ENCODE results near the gene ZFAND3.

DNA sequence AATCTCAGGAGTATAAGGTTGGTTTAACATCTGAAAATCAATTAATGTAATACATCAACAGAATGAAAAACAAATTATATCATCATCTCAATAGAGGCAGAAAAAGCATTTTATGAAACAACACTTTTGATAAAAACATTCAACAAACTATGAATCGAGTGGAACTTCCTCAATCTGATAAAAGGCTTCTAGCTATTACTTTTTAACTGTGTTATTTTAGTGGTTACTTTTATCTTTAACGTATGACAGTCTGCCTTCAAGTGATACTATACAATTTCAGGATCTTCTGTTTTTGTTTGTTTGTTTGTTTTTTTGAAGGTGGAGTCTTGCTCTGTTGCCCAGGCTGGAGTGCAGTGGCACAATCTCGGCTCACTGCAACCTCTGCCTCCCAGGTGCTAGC, 73.7 kb downstream of the ZFAND3 start:
- TF ChIP-seq, protein P1, sequence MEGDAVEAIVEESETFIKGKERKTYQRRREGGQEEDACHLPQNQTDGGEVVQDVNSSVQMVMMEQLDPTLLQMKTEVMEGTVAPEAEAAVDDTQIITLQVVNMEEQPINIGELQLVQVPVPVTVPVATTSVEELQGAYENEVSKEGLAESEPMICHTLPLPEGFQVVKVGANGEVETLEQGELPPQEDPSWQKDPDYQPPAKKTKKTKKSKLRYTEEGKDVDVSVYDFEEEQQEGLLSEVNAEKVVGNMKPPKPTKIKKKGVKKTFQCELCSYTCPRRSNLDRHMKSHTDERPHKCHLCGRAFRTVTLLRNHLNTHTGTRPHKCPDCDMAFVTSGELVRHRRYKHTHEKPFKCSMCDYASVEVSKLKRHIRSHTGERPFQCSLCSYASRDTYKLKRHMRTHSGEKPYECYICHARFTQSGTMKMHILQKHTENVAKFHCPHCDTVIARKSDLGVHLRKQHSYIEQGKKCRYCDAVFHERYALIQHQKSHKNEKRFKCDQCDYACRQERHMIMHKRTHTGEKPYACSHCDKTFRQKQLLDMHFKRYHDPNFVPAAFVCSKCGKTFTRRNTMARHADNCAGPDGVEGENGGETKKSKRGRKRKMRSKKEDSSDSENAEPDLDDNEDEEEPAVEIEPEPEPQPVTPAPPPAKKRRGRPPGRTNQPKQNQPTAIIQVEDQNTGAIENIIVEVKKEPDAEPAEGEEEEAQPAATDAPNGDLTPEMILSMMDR (IDR thresholded peaks at IDR 0.05), result no peak
- no peak for TF ChIP-seq POLR2A (IDR thresholded peaks at IDR 0.05)

All from adrenal gland (tissue), 5 donors.